Lung (tissue), 12 donors: ENCODE results near the gene B3GLCT. TPM values are rescaled to one million over a fixed set of nuclear protein-coding genes. Genes with fewer than 3 reads are reported as not detected.

Source experiments
- ATAC-seq: fragments of 200-7000 bp; cut with Tn5 transposase; one replicate; pipeline ENCODE4 v1.9.1; 2020; ENCODE audit warnings: moderate number of reproducible peaks; ENCODE audit not compliant: insufficient read depth, low FRiP score
- DNase-seq, 3 donors: peaks; one replicate each; pipeline ENCODE4 v3.0.0-alpha.2; 2013 to 2017
- H3K27ac ChIP-seq, 2 donors: one replicate each; pipeline ENCODE4 v1.5.1; 2013; ENCODE audit warnings: mild to moderate bottlenecking in 2 of 2, moderate library complexity in 2 of 2, control low read depth in 1 of 2, inconsistent platforms in 1 of 2, low read depth in 1 of 2, low read length in 1 of 2
- H3K27me3 ChIP-seq, 3 donors: one replicate each; pipeline ENCODE4 v1.5.1; 2013; ENCODE audit warnings: low read length in 2 of 3; ENCODE audit not compliant: control insufficient read depth in 3 of 3, insufficient read depth in 3 of 3
- H3K36me3 ChIP-seq, 4 donors: one replicate each; pipeline ENCODE4 v1.5.1; 2013; ENCODE audit warnings: low read length in 4 of 4, mild to moderate bottlenecking in 1 of 4, moderate library complexity in 1 of 4; ENCODE audit not compliant: control insufficient read depth in 4 of 4, insufficient read depth in 4 of 4
- H3K4me1 ChIP-seq, 5 donors: one replicate each; pipeline ENCODE4 v1.5.1; 2013; ENCODE audit warnings: low read length in 5 of 5, mild to moderate bottlenecking in 2 of 5, moderate library complexity in 1 of 5; ENCODE audit not compliant: control insufficient read depth in 5 of 5, insufficient read depth in 5 of 5
- H3K4me3 ChIP-seq: one replicate; pipeline ENCODE4 v1.5.1; 2013; ENCODE audit warnings: mild to moderate bottlenecking, control low read depth, moderate library complexity
- H3K9ac ChIP-seq, 2 donors: one replicate each; pipeline ENCODE4 v1.5.1; 2013; ENCODE audit warnings: low read length in 2 of 2, control low read depth in 1 of 2; ENCODE audit not compliant: insufficient read depth in 1 of 2
- H3K9me3 ChIP-seq, 4 donors: one replicate each; pipeline ENCODE4 v1.5.1; 2013; ENCODE audit warnings: low read length in 3 of 4, mild to moderate bottlenecking in 1 of 4, moderate library complexity in 1 of 4; ENCODE audit not compliant: control insufficient read depth in 4 of 4, insufficient read depth in 3 of 4
- CTCF ChIP-seq: IDR thresholded peaks from 2 replicates; pipeline ENCODE4 v1.5.1; 2012; ENCODE audit warnings: mild to moderate bottlenecking; ENCODE audit errors: control extremely low read depth, extremely low read depth
- WGBS, 2 donors: extraction: QIAGEN DNeasy Blood & Tissue Kit; methylation state at CpG; one replicate each; pipeline ENCODE4 v1.1.7; 2013; 5-methylcytosine and 5-hydroxymethylcytosine counted together
- polyA plus RNA-seq, 2 donors: library from polyadenylated mRNA; stranded (reverse); fragments of 200-250 nt; gene quantifications; one replicate each; pipeline ENCODE4 v1.2.1, GENCODE V29; 2013
- total RNA-seq, 2 donors: library from RNA; depleted of rRNA in 1 of 2; stranded (reverse); fragments of >200 nt in 1 of 2; gene quantifications; one replicate each; pipeline ENCODE4 v1.2.1, GENCODE V29; 2014 to 2021
- donor health status: control.
- donor health status: control.
- donor health status: Bipolar disorder and iron deficiency.
- donor health status: healthy.
- donor health status: DM: yes; HTN: yes; CAD: no.

B3GLCT gene
- total and polyA plus RNA-seq, 4 donors = 2.4 to 13.7 (median 3.1) TPM

- Histone ChIP-seq H3K27ac (no peak overlapping the region), H3K4me1 (peaks cover 0 to 25% (median 0%) of the 10 kb centered on the region in 5 donors), H3K9ac (no peak overlapping the region), H3K36me3 (peaks cover 0 to 6% (median 2%) of the 10 kb centered on the region in 4 donors), H3K27me3 (no peaks in the 10 kb centered on the region), H3K9me3 (no peaks in the 10 kb centered on the region), H3K4me3 (no peak overlapping the region)
- WGBS, 2 donors = 82 to 85% methylated on average over 2 of the region's 2 CpGs
- no peak for ATAC-seq
- no peak for DNase-seq
- no peak for TF ChIP-seq CTCF
Observed at GRCh38 chr13:31223640-31224039, 23.9 kb downstream of the B3GLCT start.

- Histone ChIP-seq H3K27ac (no peak overlapping the region), H3K36me3 (peaks cover 0 to 6% (median 2%) of the 10 kb centered on the region in 4 donors), H3K9me3 (no peaks in the 10 kb centered on the region), H3K9ac (no peak overlapping the region), H3K27me3 (no peaks in the 10 kb centered on the region), H3K4me3 (no peak overlapping the region), H3K4me1 (peaks cover 0 to 25% (median 0%) of the 10 kb centered on the region in 5 donors)
- WGBS, 2 donors = 94% methylated on average over 5 of the region's 5 CpGs
- TF ChIP-seq CTCF = no peak
- no peak for ATAC-seq
- DNase-seq = no peak
Observed at GRCh38 chr13:31224174-31224669, 24.4 kb downstream of the B3GLCT start.

- 68 to 93% methylated on average over 2 of the region's 2 CpGs for WGBS, 2 donors
- Histone ChIP-seq H3K27me3 (no peaks in the 10 kb centered on the region), H3K4me3 (no peak overlapping the region), H3K9ac (peak overlapping the region in 1 of 2 donors; percentile 1), H3K36me3 (peaks cover 0 to 6% (median 2%) of the 10 kb centered on the region in 4 donors), H3K9me3 (no peaks in the 10 kb centered on the region), H3K27ac (no peak overlapping the region), H3K4me1 (peaks cover 0 to 25% (median 0%) of the 10 kb centered on the region in 5 donors)
- DNase-seq (no peak), ATAC-seq (no peak)
- no peak for TF ChIP-seq CTCF
Observed at GRCh38 chr13:31224963-31225559, 25.3 kb downstream of the B3GLCT start.
